GM20000 (cell line): ENCODE results near the gene IRAK3.

Source experiments
- DNase-seq: peaks from one replicate; pipeline ENCODE4 v3.0.0; 2012; ENCODE audit warnings: low spot score
- TF ChIP-seq, protein P1 (sequence below): IDR thresholded peaks from 2 replicates; pipeline ENCODE4 v1.5.1; 2012; ENCODE audit warnings: mild to moderate bottlenecking, control low read depth; ENCODE audit errors: extremely low read depth, missing control alignments

Gene IRAK3

DNA sequence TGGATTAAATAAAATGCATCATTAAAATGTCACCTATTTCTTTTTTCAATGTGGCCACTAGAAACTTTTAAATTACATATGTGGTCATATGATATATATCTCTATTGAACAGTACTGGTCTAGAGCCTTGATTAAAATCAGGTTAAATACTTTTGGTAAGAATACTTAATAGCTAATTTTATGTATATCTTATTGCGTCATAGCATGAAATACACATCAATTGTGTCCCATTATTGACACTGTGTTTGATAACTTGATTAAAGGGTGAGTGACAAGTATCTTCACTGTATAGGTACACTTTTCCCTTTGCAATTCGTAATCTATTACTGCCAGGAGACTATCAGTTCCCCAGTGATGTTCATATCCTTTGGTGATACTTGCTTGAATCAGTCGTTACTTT, 108.9 kb downstream of the IRAK3 start:
- TF ChIP-seq, protein P1, sequence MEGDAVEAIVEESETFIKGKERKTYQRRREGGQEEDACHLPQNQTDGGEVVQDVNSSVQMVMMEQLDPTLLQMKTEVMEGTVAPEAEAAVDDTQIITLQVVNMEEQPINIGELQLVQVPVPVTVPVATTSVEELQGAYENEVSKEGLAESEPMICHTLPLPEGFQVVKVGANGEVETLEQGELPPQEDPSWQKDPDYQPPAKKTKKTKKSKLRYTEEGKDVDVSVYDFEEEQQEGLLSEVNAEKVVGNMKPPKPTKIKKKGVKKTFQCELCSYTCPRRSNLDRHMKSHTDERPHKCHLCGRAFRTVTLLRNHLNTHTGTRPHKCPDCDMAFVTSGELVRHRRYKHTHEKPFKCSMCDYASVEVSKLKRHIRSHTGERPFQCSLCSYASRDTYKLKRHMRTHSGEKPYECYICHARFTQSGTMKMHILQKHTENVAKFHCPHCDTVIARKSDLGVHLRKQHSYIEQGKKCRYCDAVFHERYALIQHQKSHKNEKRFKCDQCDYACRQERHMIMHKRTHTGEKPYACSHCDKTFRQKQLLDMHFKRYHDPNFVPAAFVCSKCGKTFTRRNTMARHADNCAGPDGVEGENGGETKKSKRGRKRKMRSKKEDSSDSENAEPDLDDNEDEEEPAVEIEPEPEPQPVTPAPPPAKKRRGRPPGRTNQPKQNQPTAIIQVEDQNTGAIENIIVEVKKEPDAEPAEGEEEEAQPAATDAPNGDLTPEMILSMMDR: no peak
- DNase-seq: no peak

DNA sequence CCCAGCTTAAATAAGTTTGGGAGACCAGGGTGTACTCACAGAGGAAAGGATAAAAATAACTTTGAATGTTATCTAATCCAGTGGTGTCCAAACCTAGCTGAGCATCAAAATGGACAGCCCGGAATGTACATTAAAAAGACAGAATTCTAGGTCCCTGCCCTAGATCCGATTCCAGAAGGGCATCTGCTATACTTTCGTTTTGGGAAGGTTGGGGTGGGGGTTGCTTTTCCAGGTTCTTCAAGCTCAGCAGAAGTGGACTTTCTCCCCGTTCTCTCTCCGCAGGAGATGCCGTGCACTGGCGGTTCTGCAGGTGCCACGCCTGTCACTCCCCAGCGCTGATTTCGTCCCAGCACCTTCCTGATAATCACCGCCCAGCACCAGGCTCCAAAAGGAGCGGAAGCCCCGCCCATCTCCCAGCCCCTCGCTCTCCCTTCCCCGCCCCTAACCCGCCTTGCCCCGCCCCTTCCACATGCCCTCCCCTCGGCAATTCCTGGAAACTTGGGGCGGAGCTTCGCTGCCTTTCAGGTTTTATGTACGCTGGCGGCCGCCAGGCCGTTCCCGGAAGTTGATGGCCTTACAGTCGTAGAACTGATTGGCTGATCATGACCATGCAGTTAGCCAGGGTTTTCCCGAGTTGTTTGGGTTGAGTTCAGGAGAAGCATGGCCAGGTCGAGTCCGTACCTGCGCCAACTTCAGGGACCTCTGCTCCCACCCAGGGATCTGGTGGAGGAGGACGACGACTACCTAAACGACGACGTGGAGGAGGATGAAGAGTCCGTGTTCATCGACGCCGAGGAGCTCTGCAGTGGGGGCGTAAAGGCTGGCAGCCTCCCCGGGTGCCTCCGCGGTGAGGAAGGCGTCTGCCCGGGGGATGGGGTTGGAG, 113.2 kb downstream of the IRAK3 start, which contains the start of gene HELB:
TSS of gene HELB (plus strand) at position 550 of the 883 bp plus-strand sequence. CDS start at position 661, 111 bp downstream.
- TF ChIP-seq, protein P1: no peak
- peak; percentile 90 for DNase-seq

DNA sequence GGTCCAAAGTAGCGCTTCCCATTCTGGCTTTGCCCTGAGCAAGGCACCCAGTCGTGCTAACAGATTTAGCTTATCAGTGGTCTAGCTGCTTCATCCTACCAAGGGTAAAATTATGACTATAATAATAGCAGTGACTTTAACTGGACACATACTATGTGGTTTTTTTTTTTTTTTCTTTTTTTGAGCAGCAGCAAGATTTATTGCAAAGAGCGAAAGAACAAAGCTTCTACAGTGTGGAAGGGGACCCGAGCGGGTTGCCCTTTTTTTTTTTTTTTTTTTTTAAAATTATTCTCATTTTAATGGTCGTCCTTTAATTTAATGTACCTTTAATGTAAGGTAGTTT, 113.8 kb downstream of the IRAK3 start:
- TF ChIP-seq, protein P1: no peak
- no peak for DNase-seq

DNA sequence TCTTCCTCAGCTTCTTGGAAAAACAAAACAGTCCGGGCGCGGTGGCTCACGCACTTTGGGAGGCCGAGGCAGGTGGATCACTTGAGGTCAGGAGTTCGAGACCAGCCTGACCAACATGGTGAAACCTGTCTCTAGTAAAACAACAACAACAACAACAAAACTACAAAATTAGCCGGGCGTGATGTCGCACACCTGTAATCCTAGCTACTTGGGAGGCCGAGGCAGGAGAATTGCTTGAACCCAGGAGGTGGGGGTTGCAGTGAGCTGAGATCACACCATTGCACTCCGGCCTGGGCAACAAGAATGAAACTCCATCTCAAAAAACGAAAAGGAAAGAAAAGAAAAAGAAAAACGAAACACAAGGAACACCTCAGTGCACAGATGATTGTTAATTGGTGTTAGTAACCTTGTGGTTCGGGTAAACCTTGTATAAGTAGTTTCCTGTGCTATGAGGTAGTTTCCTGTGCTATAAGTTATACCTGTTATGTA, 114.3 kb downstream of the IRAK3 start:
- DNase-seq: peak; percentile 38
